Activated T-cell treated with anti-CD3 and anti-CD28 coated beads, Interleukin-2, amount 50 U/mL, for 72 hours (primary cell): ENCODE results near the gene ECM2. TPM values are rescaled to one million over a fixed set of nuclear protein-coding genes. Genes with fewer than 3 reads are reported as not detected.

Experiments
- ATAC-seq, 2 donors: fragments of 150-1000 bp; cut with Tn5 transposase; replicated peaks in 1 of 2; 2 replicates each; pipeline ENCODE4 v1.10.0; 2021; ENCODE audit warnings: moderate library complexity in 2 of 2, mild to moderate bottlenecking in 1 of 2
- DNase-seq, 2 donors: peaks; one replicate each; pipeline ENCODE4 v3.0.0; 2021 to 2022; ENCODE audit warnings: mixed read lengths in 1 of 2
- H3K27ac Mint-ChIP-seq: one replicate; pipeline ENCODE4 v1.8.0; 2022; ENCODE audit warnings: mild to moderate bottlenecking, moderate library complexity, mixed read lengths
- H3K27me3 Mint-ChIP-seq: one replicate; pipeline ENCODE4 v1.8.0; 2022; ENCODE audit warnings: low read depth, mixed read lengths
- H3K36me3 Mint-ChIP-seq, 2 donors: one replicate each; pipeline ENCODE4 v1.8.0; 2022; ENCODE audit warnings: mixed read lengths in 2 of 2, mild to moderate bottlenecking in 1 of 2; ENCODE audit not compliant: insufficient read depth in 2 of 2
- H3K4me1 Mint-ChIP-seq: one replicate; pipeline ENCODE4 v1.8.0; 2022; ENCODE audit warnings: low read depth, mixed read lengths
- H3K4me3 Mint-ChIP-seq, 2 donors: one replicate each; pipeline ENCODE4 v1.8.0; 2022; ENCODE audit warnings: mild to moderate bottlenecking in 2 of 2, mixed read lengths in 2 of 2, moderate library complexity in 2 of 2
- H3K9me3 Mint-ChIP-seq, 2 donors: one replicate each; pipeline ENCODE4 v1.8.0; 2022; ENCODE audit warnings: mixed read lengths in 2 of 2
- total RNA-seq, 2 donors: library from RNA; stranded (reverse); gene quantifications; one replicate each; pipeline ENCODE4 v1.2.3, GENCODE V29; 2022

ECM2 gene
- total RNA-seq, 2 donors from 2014 or later, result not detected

- no peak overlapping the region for H3K27ac Mint-ChIP-seq
- H3K36me3 Mint-ChIP-seq, result no peaks in the 10 kb centered on the region
- no peak overlapping the region for H3K4me3 Mint-ChIP-seq
- no peaks in the 10 kb centered on the region for H3K4me1 Mint-ChIP-seq
- no peaks in the 10 kb centered on the region for H3K27me3 Mint-ChIP-seq
- ATAC-seq (no peak), DNase-seq (no peak)
- no peaks in the 10 kb centered on the region for H3K9me3 Mint-ChIP-seq
Measured at GRCh38 chr9:92547356-92547755, 11.6 kb upstream of the ECM2 start.

DNA sequence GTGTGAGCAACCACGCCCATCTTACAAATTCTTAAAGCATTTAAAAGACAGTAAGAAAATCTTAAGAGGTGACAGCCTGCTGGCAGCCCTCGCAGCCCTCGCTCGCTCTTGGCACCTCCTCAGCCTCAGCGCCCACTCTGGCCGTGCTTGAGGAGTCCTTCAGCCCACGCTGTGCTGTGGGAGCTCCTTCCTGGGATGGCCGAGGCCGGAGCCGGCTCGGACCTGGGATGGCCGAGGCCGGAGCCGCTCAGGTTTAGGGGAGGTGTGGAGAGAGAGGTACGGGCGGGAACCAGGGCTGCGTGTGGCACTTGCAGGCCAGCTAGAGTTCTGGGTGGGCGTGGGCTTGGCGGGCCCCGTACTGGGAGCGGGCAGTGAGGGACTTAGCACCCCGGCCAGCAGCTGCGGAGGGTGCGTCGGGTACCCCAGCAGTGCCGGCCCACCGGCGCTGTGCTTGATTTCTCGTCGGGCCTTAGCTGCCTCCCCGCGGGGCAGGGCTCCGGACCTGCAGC is 9.3 kb upstream of the ECM2 start:
- no peak for DNase-seq
- no peak overlapping the region for H3K27ac Mint-ChIP-seq
- no peaks in the 10 kb centered on the region for H3K9me3 Mint-ChIP-seq
- H3K27me3 Mint-ChIP-seq, result no peaks in the 10 kb centered on the region
- ATAC-seq, result no peak
- no peaks in the 10 kb centered on the region for H3K36me3 Mint-ChIP-seq
- no peak overlapping the region for H3K4me3 Mint-ChIP-seq
- no peaks in the 10 kb centered on the region for H3K4me1 Mint-ChIP-seq

GRCh38 chr9:92543972-92544371 is 8.2 kb upstream of the ECM2 start:
- ATAC-seq (no peak), DNase-seq (no peak)
- Mint-ChIP-seq H3K27me3 (no peaks in the 10 kb centered on the region), H3K4me1 (no peaks in the 10 kb centered on the region), H3K4me3 (no peak overlapping the region), H3K36me3 (no peaks in the 10 kb centered on the region), H3K27ac (no peak overlapping the region), H3K9me3 (no peaks in the 10 kb centered on the region)

GRCh38 chr9:92538541-92538940 is 2.8 kb upstream of the ECM2 start:
- H3K9me3 Mint-ChIP-seq, result no peaks in the 10 kb centered on the region
- DNase-seq (no peak), ATAC-seq (no peak)
- no peaks in the 10 kb centered on the region for H3K36me3 Mint-ChIP-seq
- no peaks in the 10 kb centered on the region for H3K27me3 Mint-ChIP-seq
- H3K27ac Mint-ChIP-seq, result no peak overlapping the region
- H3K4me3 Mint-ChIP-seq, result no peak overlapping the region
- H3K4me1 Mint-ChIP-seq, result no peaks in the 10 kb centered on the region

DNA sequence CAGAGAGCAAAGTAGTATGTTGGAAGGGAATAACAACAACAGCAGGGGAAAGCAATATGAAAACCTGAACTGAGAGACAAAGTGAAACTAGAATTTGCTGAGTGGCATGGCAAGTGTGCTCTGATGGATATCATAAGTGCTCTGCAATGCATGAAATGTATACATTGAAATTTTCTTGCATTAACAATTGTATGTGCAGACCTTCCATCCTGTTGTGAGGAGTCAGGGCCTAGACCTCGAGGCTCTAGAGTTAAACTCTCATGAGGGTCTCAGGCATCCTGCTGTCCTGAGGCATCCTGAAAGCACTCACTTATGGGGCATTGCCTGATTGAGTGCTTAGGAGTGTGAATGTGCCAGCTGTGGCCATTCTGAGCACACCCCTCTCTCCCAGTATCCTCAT is 1.1 kb downstream of the ECM2 start:
- Mint-ChIP-seq H3K27me3 (no peaks in the 10 kb centered on the region), H3K4me3 (peak overlapping the region in 1 of 2 donors; percentile 55), H3K4me1 (no peaks in the 10 kb centered on the region), H3K36me3 (peaks cover 0 to 2% of the 10 kb centered on the region in 2 donors), H3K27ac (peak overlapping the region; percentile 31), H3K9me3 (peaks cover 0 to 2% of the 10 kb centered on the region in 2 donors)
- no peak for DNase-seq
- peak in 1 of 2 donors; percentile 35 for ATAC-seq

GRCh38 chr9:92534204-92534603 is 1.6 kb downstream of the ECM2 start:
- Mint-ChIP-seq H3K9me3 (peaks cover 0 to 2% of the 10 kb centered on the region in 2 donors), H3K4me3 (peak overlapping the region in 1 of 2 donors; percentile 55), H3K27me3 (no peaks in the 10 kb centered on the region), H3K36me3 (peaks cover 0 to 2% of the 10 kb centered on the region in 2 donors), H3K4me1 (no peaks in the 10 kb centered on the region), H3K27ac (peak overlapping the region; percentile 31)
- no peak for DNase-seq
- ATAC-seq, result no peak

DNA sequence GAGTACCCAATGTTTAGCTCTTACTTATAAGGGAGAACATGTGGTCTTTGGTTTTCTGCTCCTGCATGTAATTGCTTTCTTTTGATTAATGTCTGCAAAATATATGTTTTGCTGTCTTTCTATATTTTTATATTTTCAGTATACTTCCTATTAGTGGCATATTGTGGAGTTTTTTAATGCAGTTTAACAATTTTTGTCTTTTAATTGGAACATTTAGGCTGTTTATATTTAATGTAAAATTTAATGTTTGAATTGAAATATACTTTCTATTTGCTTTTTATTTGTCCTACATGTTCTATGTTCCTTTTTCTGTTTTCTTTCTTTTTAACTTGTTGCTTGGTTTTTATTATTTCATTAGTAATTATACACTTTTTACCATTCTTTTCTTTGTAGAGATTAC is 4.9 kb downstream of the ECM2 start:
- Mint-ChIP-seq H3K9me3 (peaks cover 0 to 2% of the 10 kb centered on the region in 2 donors), H3K36me3 (peaks cover 0 to 2% of the 10 kb centered on the region in 2 donors), H3K4me3 (no peak overlapping the region), H3K4me1 (no peaks in the 10 kb centered on the region), H3K27ac (no peak overlapping the region), H3K27me3 (no peaks in the 10 kb centered on the region)
- ATAC-seq (no peak), DNase-seq (no peak)

DNA sequence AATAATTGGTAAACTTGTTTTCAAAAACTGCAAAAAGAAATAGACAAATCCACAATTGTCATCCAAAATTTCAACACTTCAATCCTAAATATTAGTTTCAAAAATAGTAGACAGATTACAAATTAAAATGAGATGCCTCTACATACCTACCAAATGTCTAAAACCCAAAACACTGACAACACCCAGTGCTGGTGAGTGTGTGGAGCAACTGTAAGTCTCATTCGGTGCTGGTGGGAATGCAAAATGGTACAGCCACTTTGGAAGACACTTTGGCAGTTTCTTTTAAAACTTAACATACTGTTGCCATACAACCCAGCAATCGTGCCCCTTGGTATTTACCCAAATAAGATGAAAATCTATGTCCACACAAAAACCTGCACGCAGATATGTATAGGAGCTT is 6.7 kb downstream of the ECM2 start:
- peaks cover 0 to 2% of the 10 kb centered on the region in 2 donors for H3K36me3 Mint-ChIP-seq
- no peak for DNase-seq
- no peaks in the 10 kb centered on the region for H3K27me3 Mint-ChIP-seq
- no peak for ATAC-seq
- H3K9me3 Mint-ChIP-seq, result peaks cover 0 to 2% of the 10 kb centered on the region in 2 donors
- H3K4me3 Mint-ChIP-seq, result no peak overlapping the region
- H3K27ac Mint-ChIP-seq, result no peak overlapping the region
- no peaks in the 10 kb centered on the region for H3K4me1 Mint-ChIP-seq

GRCh38 chr9:92528522-92528849 is 7.3 kb downstream of the ECM2 start:
- peaks cover 0 to 2% of the 10 kb centered on the region in 2 donors for H3K36me3 Mint-ChIP-seq
- H3K4me1 Mint-ChIP-seq, result no peaks in the 10 kb centered on the region
- peaks cover 0 to 2% of the 10 kb centered on the region in 2 donors for H3K9me3 Mint-ChIP-seq
- H3K4me3 Mint-ChIP-seq, result no peak overlapping the region
- H3K27ac Mint-ChIP-seq, result no peak overlapping the region
- ATAC-seq (no peak), DNase-seq (no peak)
- H3K27me3 Mint-ChIP-seq, result no peaks in the 10 kb centered on the region

DNA sequence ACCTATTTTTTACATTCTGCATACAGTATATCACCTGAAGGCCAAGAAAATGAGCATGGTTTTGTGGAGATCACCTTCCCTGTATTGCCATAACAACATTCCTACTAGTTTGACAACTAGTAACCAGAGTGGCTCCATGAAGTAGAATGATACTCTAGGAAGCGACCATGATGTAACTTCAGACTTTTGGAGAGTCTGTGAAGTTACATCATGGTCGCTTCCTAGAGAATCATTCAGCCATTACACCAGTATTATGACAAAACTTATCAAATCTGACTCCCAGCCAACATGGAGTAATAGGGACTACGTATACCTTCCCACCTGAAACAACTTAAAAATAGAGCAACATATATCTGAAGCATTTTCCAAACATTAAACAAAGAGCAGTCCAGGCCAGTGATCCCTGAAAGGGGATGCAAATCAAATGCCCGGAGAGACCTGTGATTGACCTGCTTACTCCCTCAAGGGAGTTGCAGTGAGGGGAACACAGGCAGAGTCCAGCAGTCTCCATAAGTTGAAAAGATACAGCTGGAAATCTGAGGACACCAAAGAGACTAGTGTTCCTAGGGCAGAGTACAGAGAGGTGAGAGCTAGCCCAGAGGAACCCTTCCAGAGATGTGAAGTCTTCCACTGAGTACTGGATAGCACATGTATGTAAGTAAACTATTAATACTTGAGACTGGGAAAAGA is 7.8 kb downstream of the ECM2 start:
- Mint-ChIP-seq H3K27me3 (no peaks in the 10 kb centered on the region), H3K27ac (peak overlapping the region; percentile 61)

GRCh38 chr9:92527291-92527828 is 8.4 kb downstream of the ECM2 start:
- no peak overlapping the region for H3K4me3 Mint-ChIP-seq
- peaks cover 0 to 1% of the 10 kb centered on the region in 2 donors for H3K36me3 Mint-ChIP-seq
- no peak overlapping the region for H3K27ac Mint-ChIP-seq
- no peaks in the 10 kb centered on the region for H3K27me3 Mint-ChIP-seq
- peaks cover 0 to under 1% of the 10 kb centered on the region in 2 donors for H3K9me3 Mint-ChIP-seq
- no peaks in the 10 kb centered on the region for H3K4me1 Mint-ChIP-seq
- no peak for DNase-seq
- ATAC-seq, result peak; percentile 55 to 88

More for the DNA sequence above, 7.8 kb downstream of the ECM2 start:
- ATAC-seq, result no peak
- Mint-ChIP-seq H3K9me3 (peaks cover 0 to 2% of the 10 kb centered on the region in 2 donors), H3K4me1 (no peaks in the 10 kb centered on the region), H3K4me3 (no peak overlapping the region), H3K36me3 (peaks cover 0 to 2% of the 10 kb centered on the region in 2 donors)
- DNase-seq, result no peak

GRCh38 chr9:92525306-92525705 is 10.5 kb downstream of the ECM2 start:
- Mint-ChIP-seq H3K9me3 (no peaks in the 10 kb centered on the region), H3K36me3 (no peaks in the 10 kb centered on the region), H3K4me1 (no peaks in the 10 kb centered on the region), H3K4me3 (no peak overlapping the region), H3K27me3 (no peaks in the 10 kb centered on the region), H3K27ac (no peak overlapping the region)
- ATAC-seq (no peak), DNase-seq (no peak)

- Mint-ChIP-seq H3K4me1 (no peaks in the 10 kb centered on the region), H3K27ac (no peak overlapping the region), H3K27me3 (no peaks in the 10 kb centered on the region), H3K9me3 (no peaks in the 10 kb centered on the region), H3K4me3 (no peak overlapping the region), H3K36me3 (no peaks in the 10 kb centered on the region)
- ATAC-seq (no peak), DNase-seq (no peak)
Measured at GRCh38 chr9:92524881-92525280, 10.9 kb downstream of the ECM2 start.
